ENCODE data around the gene GRIN3A. TPM values are rescaled to one million over a fixed set of nuclear protein-coding genes. Genes with fewer than 3 reads are reported as not detected.

Gene GRIN3A
- total RNA-seq, 2 donors from 2014 or later: not detected

- no peaks in the 10 kb centered on the region for H3K36me3 Mint-ChIP-seq (ENCODE audit: low read depth)
- ATAC-seq: no peak
These were observed 49.4 kb downstream of the GRIN3A start for GRCh38 chr9:101689039-101689438.

GRCh38 chr9:101684665-101685064 is 53.8 kb downstream of the GRIN3A start:
- no peaks in the 10 kb centered on the region for H3K4me1 Mint-ChIP-seq
- DNase-seq: no peak
- peaks cover 6% of the 10 kb centered on the region for H3K27me3 Mint-ChIP-seq
- no peak for ATAC-seq
- no peaks in the 10 kb centered on the region for H3K9me3 ChIP-seq (ENCODE audit: control insufficient read depth, low read length, poor library complexity, severe bottlenecking)
- H3K36me3 Mint-ChIP-seq (ENCODE audit: low read depth): no peaks in the 10 kb centered on the region
- no peak overlapping the region for H3K27ac Mint-ChIP-seq
- H3K4me3 Mint-ChIP-seq: no peak overlapping the region

More at GRCh38 chr9:101689039-101689438, 49.4 kb downstream of the GRIN3A start:
- H3K9me3 ChIP-seq (ENCODE audit: control insufficient read depth, low read length, poor library complexity, severe bottlenecking): no peaks in the 10 kb centered on the region
- no peak overlapping the region for H3K27ac Mint-ChIP-seq
- DNase-seq: no peak
- no peak overlapping the region for H3K4me3 Mint-ChIP-seq
- no peaks in the 10 kb centered on the region for H3K4me1 Mint-ChIP-seq
- peaks cover 6% of the 10 kb centered on the region for H3K27me3 Mint-ChIP-seq

- no peak for ATAC-seq
- Mint-ChIP-seq H3K4me3 (no peak overlapping the region), H3K36me3 (ENCODE audit: low read depth) (no peaks in the 10 kb centered on the region), H3K27me3 (peaks cover 8% of the 10 kb centered on the region), H3K27ac (no peak overlapping the region), H3K4me1 (no peaks in the 10 kb centered on the region)
- no peaks in the 10 kb centered on the region for H3K9me3 ChIP-seq (ENCODE audit: control insufficient read depth, low read length, poor library complexity, severe bottlenecking)
- no peak for DNase-seq
These were observed 55.2 kb downstream of the GRIN3A start for GRCh38 chr9:101683236-101683635.

- DNase-seq (no peak), ATAC-seq (no peak)
- H3K36me3 Mint-ChIP-seq (ENCODE audit: low read depth): no peaks in the 10 kb centered on the region
- H3K27ac Mint-ChIP-seq: no peak overlapping the region
- H3K4me3 Mint-ChIP-seq: no peak overlapping the region
- H3K4me1 Mint-ChIP-seq: no peaks in the 10 kb centered on the region
- H3K9me3 ChIP-seq (ENCODE audit: control insufficient read depth, low read length, poor library complexity, severe bottlenecking): no peaks in the 10 kb centered on the region
- peaks cover 8% of the 10 kb centered on the region for H3K27me3 Mint-ChIP-seq
These were observed 60.6 kb downstream of the GRIN3A start for GRCh38 chr9:101677861-101678260.

- H3K9me3 ChIP-seq (ENCODE audit: control insufficient read depth, low read length, poor library complexity, severe bottlenecking): no peaks in the 10 kb centered on the region
- no peak for DNase-seq
- H3K27me3 Mint-ChIP-seq: peaks cover 8% of the 10 kb centered on the region
- no peaks in the 10 kb centered on the region for H3K36me3 Mint-ChIP-seq (ENCODE audit: low read depth)
- H3K4me3 Mint-ChIP-seq: no peak overlapping the region
- H3K27ac Mint-ChIP-seq: no peak overlapping the region
- H3K4me1 Mint-ChIP-seq: no peaks in the 10 kb centered on the region
- ATAC-seq: no peak
These were observed 63.1 kb downstream of the GRIN3A start for GRCh38 chr9:101675341-101675740.

- ATAC-seq: no peak
- no peaks in the 10 kb centered on the region for H3K4me1 Mint-ChIP-seq
- no peaks in the 10 kb centered on the region for H3K36me3 Mint-ChIP-seq (ENCODE audit: low read depth)
- DNase-seq: no peak
- H3K4me3 Mint-ChIP-seq: no peak overlapping the region
- H3K27ac Mint-ChIP-seq: no peak overlapping the region
- no peaks in the 10 kb centered on the region for H3K9me3 ChIP-seq (ENCODE audit: control insufficient read depth, low read length, poor library complexity, severe bottlenecking)
- peaks cover 5% of the 10 kb centered on the region for H3K27me3 Mint-ChIP-seq
These were observed 64.3 kb downstream of the GRIN3A start for GRCh38 chr9:101674165-101674564.

GRCh38 chr9:101673642-101674041 is 64.8 kb downstream of the GRIN3A start:
- Mint-ChIP-seq H3K27ac (no peak overlapping the region), H3K4me1 (no peaks in the 10 kb centered on the region), H3K27me3 (no peaks in the 10 kb centered on the region), H3K4me3 (no peak overlapping the region), H3K36me3 (ENCODE audit: low read depth) (no peaks in the 10 kb centered on the region)
- no peak for ATAC-seq
- no peak for DNase-seq
- no peaks in the 10 kb centered on the region for H3K9me3 ChIP-seq (ENCODE audit: control insufficient read depth, low read length, poor library complexity, severe bottlenecking)

GRCh38 chr9:101671567-101671966 is 66.9 kb downstream of the GRIN3A start:
- no peak overlapping the region for H3K27ac Mint-ChIP-seq
- no peak overlapping the region for H3K4me3 Mint-ChIP-seq
- ATAC-seq: no peak
- no peaks in the 10 kb centered on the region for H3K4me1 Mint-ChIP-seq
- H3K27me3 Mint-ChIP-seq: no peaks in the 10 kb centered on the region
- H3K9me3 ChIP-seq (ENCODE audit: control insufficient read depth, low read length, poor library complexity, severe bottlenecking): no peaks in the 10 kb centered on the region
- no peaks in the 10 kb centered on the region for H3K36me3 Mint-ChIP-seq (ENCODE audit: low read depth)
- no peak for DNase-seq

GRCh38 chr9:101668421-101668820 is 70.0 kb downstream of the GRIN3A start:
- no peaks in the 10 kb centered on the region for H3K4me1 Mint-ChIP-seq
- H3K4me3 Mint-ChIP-seq: no peak overlapping the region
- H3K9me3 ChIP-seq (ENCODE audit: control insufficient read depth, low read length, poor library complexity, severe bottlenecking): no peaks in the 10 kb centered on the region
- H3K27me3 Mint-ChIP-seq: peaks cover under 1% of the 10 kb centered on the region
- no peaks in the 10 kb centered on the region for H3K36me3 Mint-ChIP-seq (ENCODE audit: low read depth)
- DNase-seq (no peak), ATAC-seq (no peak)
- no peak overlapping the region for H3K27ac Mint-ChIP-seq

- H3K27ac Mint-ChIP-seq: no peak overlapping the region
- DNase-seq (no peak), ATAC-seq (no peak)
- no peaks in the 10 kb centered on the region for H3K9me3 ChIP-seq (ENCODE audit: control insufficient read depth, low read length, poor library complexity, severe bottlenecking)
- no peak overlapping the region for H3K4me3 Mint-ChIP-seq
- H3K36me3 Mint-ChIP-seq (ENCODE audit: low read depth): no peaks in the 10 kb centered on the region
- no peaks in the 10 kb centered on the region for H3K4me1 Mint-ChIP-seq
- H3K27me3 Mint-ChIP-seq: peaks cover 8% of the 10 kb centered on the region
These were observed 74.0 kb downstream of the GRIN3A start for GRCh38 chr9:101664453-101664852.

- no peaks in the 10 kb centered on the region for H3K9me3 ChIP-seq (ENCODE audit: control insufficient read depth, low read length, poor library complexity, severe bottlenecking)
- H3K4me1 Mint-ChIP-seq: no peaks in the 10 kb centered on the region
- H3K4me3 Mint-ChIP-seq: no peak overlapping the region
- no peaks in the 10 kb centered on the region for H3K36me3 Mint-ChIP-seq (ENCODE audit: low read depth)
- no peak overlapping the region for H3K27ac Mint-ChIP-seq
- peaks cover 10% of the 10 kb centered on the region for H3K27me3 Mint-ChIP-seq
- no peak for DNase-seq
- no peak for ATAC-seq
These were observed 85.8 kb downstream of the GRIN3A start for GRCh38 chr9:101652601-101653175.

- no peak overlapping the region for H3K27ac Mint-ChIP-seq
- no peaks in the 10 kb centered on the region for H3K27me3 Mint-ChIP-seq
- H3K9me3 ChIP-seq (ENCODE audit: control insufficient read depth, low read length, poor library complexity, severe bottlenecking): no peaks in the 10 kb centered on the region
- ATAC-seq: no peak
- no peak overlapping the region for H3K4me3 Mint-ChIP-seq
- DNase-seq: no peak
- H3K36me3 Mint-ChIP-seq (ENCODE audit: low read depth): no peaks in the 10 kb centered on the region
- H3K4me1 Mint-ChIP-seq: no peaks in the 10 kb centered on the region
These were observed 88.3 kb downstream of the GRIN3A start for GRCh38 chr9:101650142-101650541.

GRCh38 chr9:101648493-101648892 is 90.0 kb downstream of the GRIN3A start:
- no peaks in the 10 kb centered on the region for H3K9me3 ChIP-seq (ENCODE audit: control insufficient read depth, low read length, poor library complexity, severe bottlenecking)
- Mint-ChIP-seq H3K27ac (no peak overlapping the region), H3K4me3 (no peak overlapping the region), H3K4me1 (no peaks in the 10 kb centered on the region), H3K27me3 (no peaks in the 10 kb centered on the region), H3K36me3 (ENCODE audit: low read depth) (no peaks in the 10 kb centered on the region)
- ATAC-seq: no peak
- no peak for DNase-seq

- Mint-ChIP-seq H3K27me3 (peaks cover 7% of the 10 kb centered on the region), H3K4me3 (no peak overlapping the region), H3K36me3 (ENCODE audit: low read depth) (peaks cover 2% of the 10 kb centered on the region)
These were observed 98.4 kb downstream of the GRIN3A start for GRCh38 chr9:101639785-101640665.

More at GRCh38 chr9:101639785-101640665, 98.4 kb downstream of the GRIN3A start:
- ATAC-seq (no peak), DNase-seq (no peak)
- Mint-ChIP-seq H3K4me1 (no peaks in the 10 kb centered on the region), H3K27ac (no peak overlapping the region)
- no peaks in the 10 kb centered on the region for H3K9me3 ChIP-seq (ENCODE audit: control insufficient read depth, low read length, poor library complexity, severe bottlenecking)
